ENCODE results near the gene KRTAP5-3.

GRCh38 chr11:1651411-1651980 is 43.2 kb upstream of the KRTAP5-3 start:
- TF ChIP-seq BHLHE40 (IDR thresholded peaks at IDR 0.05; ENCODE audit: borderline replicate concordance) (no peak), SP1 (IDR thresholded peaks at IDR 0.05) (no peak), TARDBP (IDR thresholded peaks at IDR 0.05) (no peak), ZNF384 (IDR thresholded peaks at IDR 0.05) (no peak), L3MBTL2 (conservative IDR thresholded peaks at IDR 0.05) (no peak), FOXM1 (IDR thresholded peaks at IDR 0.05; ENCODE audit: borderline replicate concordance) (no peak), NFRKB (IDR thresholded peaks at IDR 0.05) (no peak), ELF4 (IDR thresholded peaks at IDR 0.05) (no peak), SUZ12 (IDR thresholded peaks at IDR 0.05) (no peak), CTBP1 (IDR thresholded peaks at IDR 0.05; ENCODE audit: borderline replicate concordance) (no peak), FOXA1 (IDR thresholded peaks at IDR 0.05) (no peak)

Measured in HEK293T (cell line).